Activated B cell treated with CpG ODN at 0.5 μM for 24 hours (primary cell): ENCODE measurements around the gene SHQ1. TPM values are rescaled to one million over a fixed set of nuclear protein-coding genes. Genes with fewer than 3 reads are reported as not detected.

Source experiments
- ATAC-seq: fragments of 200-7000 bp; cut with Tn5 transposase; one replicate; pipeline ENCODE4 v1.10.0; 2021; ENCODE audit warnings: low read depth, mild to moderate bottlenecking, moderate library complexity
- CTCF ChIA-PET: fragments of 350-600 bp; sonication (Branson Sonifier 250); formaldehyde crosslinking; loops from one replicate; lab custom pipeline; 2021; ENCODE audit warnings: antibody characterized with exemption; lab: Charles Lee
- POLR2A ChIA-PET: fragments of 350-600 bp; sonication (Branson Sonifier 250); formaldehyde crosslinking; loops from one replicate; lab custom pipeline; 2021; ENCODE audit warnings: antibody characterized with exemption; lab: Charles Lee
- DNase-seq: peaks from one replicate; pipeline ENCODE4 v3.0.0; 2022
- H3K27ac Mint-ChIP-seq: one replicate; pipeline ENCODE4 v1.8.0; 2020; ENCODE audit warnings: mixed read lengths
- H3K27me3 Mint-ChIP-seq: one replicate; pipeline ENCODE4 v1.8.0; 2021; ENCODE audit warnings: mixed read lengths
- H3K36me3 Mint-ChIP-seq: one replicate; pipeline ENCODE4 v1.8.0; 2021; ENCODE audit warnings: low read depth, mixed read lengths
- H3K4me1 Mint-ChIP-seq: one replicate; pipeline ENCODE4 v1.8.0; 2021; ENCODE audit warnings: mixed read lengths
- H3K4me3 Mint-ChIP-seq: one replicate; pipeline ENCODE4 v1.8.0; 2020; ENCODE audit warnings: mild to moderate bottlenecking, mixed read lengths
- H3K9me3 Mint-ChIP-seq: one replicate; pipeline ENCODE4 v1.8.0; 2020; ENCODE audit warnings: mixed read lengths
- intact Hi-C: fragments of 100-400 bp; cut with micrococcal nuclease; formaldehyde crosslinking; loops from one replicate; pipeline ENCODE4 v1.15.1; 2024
- total RNA-seq: library from RNA; stranded (reverse); gene quantifications from 2 replicates; pipeline ENCODE4 v1.2.3, GENCODE V29; 2022
- TF ChIP-seq, protein P1 (sequence below): fragments of 200-600 bp; IDR thresholded peaks from one replicate; pipeline ENCODE4 v1.8.0; 2022; ENCODE audit warnings: antibody characterized with exemption, mild to moderate bottlenecking

SHQ1 gene
- total RNA-seq, result 21.2 and 25.3 TPM in 2 replicates

DNA sequence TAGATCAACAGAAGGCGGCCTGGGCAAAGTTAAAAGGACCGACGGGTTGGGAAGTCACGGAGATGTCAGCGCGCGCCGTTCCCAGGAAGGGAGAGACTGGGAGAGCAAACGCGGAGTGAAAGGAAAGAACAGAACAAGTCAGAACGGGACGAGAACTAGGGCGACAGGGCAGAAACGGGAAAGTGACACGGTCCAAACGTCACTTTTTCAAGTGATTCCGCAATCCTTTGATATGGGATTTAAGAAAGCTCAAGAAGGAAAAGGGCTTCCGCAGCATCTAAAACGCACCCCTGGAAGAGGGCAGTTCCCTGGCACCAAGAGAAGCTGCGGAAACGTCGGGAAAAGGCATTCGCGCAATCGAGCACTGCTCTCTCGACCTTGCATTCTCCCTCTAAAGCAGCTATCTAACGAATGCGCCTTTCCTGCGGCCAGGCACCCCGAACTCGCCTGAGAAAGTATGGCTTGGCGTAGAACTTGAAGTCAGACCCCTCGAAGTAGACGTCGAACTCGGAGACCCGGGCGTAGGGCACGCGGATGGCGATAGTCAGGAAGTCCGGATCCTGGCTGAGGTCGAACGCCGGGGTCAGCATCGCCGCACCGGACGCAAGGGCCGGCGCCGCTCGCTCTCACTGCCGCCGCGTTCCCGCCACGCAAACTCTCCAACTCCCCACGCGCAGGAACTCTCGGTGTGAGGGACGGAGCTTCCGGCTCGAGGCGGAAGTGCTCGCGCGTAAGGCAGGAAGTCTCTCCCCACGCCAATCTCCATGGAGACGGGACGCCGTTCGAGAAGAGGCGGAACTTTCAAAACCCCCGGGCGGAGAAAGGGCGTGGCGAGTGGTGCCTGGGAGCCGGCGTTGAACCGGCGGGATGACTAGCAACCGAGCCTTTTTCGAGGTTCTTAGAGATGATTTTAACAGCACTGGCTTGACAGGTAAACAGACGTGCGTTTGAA, at the start of gene SHQ1:
Gene SHQ1 (minus strand): TSS at position 695 of the 952 bp plus-strand sequence. CDS start 105 bp downstream, at position 590.
- POLR2A ChIA-PET, result no interaction called here
- Mint-ChIP-seq H3K9me3 (no peaks in the 10 kb centered on the region), H3K36me3 (peaks cover 24% of the 10 kb centered on the region), H3K4me1 (peaks cover 45% of the 10 kb centered on the region), H3K27ac (peak within 1 kb of the TSS; percentile 79), H3K4me3 (peak within 1 kb of the TSS; percentile 92), H3K27me3 (no peaks in the 10 kb centered on the region)
- peak; percentile 95 for ATAC-seq
- intact Hi-C loops, result loop anchor here (1.0 kb wide), 2 partner anchors 149 to 402 kb away; partner anchors contain the start of gene RYBP
- CTCF ChIA-PET, result interaction anchor here (0.6 kb wide), 1 partner anchor 212 kb away, joined by 3 read pairs; no protein-coding TSS in a partner anchor
- TF ChIP-seq, protein P1, sequence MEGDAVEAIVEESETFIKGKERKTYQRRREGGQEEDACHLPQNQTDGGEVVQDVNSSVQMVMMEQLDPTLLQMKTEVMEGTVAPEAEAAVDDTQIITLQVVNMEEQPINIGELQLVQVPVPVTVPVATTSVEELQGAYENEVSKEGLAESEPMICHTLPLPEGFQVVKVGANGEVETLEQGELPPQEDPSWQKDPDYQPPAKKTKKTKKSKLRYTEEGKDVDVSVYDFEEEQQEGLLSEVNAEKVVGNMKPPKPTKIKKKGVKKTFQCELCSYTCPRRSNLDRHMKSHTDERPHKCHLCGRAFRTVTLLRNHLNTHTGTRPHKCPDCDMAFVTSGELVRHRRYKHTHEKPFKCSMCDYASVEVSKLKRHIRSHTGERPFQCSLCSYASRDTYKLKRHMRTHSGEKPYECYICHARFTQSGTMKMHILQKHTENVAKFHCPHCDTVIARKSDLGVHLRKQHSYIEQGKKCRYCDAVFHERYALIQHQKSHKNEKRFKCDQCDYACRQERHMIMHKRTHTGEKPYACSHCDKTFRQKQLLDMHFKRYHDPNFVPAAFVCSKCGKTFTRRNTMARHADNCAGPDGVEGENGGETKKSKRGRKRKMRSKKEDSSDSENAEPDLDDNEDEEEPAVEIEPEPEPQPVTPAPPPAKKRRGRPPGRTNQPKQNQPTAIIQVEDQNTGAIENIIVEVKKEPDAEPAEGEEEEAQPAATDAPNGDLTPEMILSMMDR, result no peak
- DNase-seq, result peak; percentile 84

DNA sequence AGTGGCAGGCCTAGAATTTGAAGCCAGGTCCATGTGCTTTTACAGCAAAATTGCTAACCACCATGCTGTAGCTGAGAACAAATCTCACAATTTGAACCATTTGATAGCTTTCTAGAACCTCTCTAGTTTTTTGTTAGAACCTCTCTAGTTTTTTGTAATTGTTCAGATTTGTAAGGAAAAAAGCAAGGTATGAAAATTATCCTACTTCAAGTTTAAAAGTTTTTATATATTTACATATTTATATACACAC, 49.4 kb upstream of the SHQ1 start:
- ChIA-PET POLR2A (no interaction called here), CTCF (no interaction called here)
- ATAC-seq (no peak), DNase-seq (no peak)
- intact Hi-C loops, result no loop called here
- Mint-ChIP-seq H3K9me3 (peaks cover 2% of the 10 kb centered on the region), H3K4me1 (no peaks in the 10 kb centered on the region), H3K4me3 (no peak overlapping the region), H3K27ac (no peak overlapping the region), H3K27me3 (peaks cover 18% of the 10 kb centered on the region), H3K36me3 (no peaks in the 10 kb centered on the region)
- TF ChIP-seq, protein P1, result no peak

DNA sequence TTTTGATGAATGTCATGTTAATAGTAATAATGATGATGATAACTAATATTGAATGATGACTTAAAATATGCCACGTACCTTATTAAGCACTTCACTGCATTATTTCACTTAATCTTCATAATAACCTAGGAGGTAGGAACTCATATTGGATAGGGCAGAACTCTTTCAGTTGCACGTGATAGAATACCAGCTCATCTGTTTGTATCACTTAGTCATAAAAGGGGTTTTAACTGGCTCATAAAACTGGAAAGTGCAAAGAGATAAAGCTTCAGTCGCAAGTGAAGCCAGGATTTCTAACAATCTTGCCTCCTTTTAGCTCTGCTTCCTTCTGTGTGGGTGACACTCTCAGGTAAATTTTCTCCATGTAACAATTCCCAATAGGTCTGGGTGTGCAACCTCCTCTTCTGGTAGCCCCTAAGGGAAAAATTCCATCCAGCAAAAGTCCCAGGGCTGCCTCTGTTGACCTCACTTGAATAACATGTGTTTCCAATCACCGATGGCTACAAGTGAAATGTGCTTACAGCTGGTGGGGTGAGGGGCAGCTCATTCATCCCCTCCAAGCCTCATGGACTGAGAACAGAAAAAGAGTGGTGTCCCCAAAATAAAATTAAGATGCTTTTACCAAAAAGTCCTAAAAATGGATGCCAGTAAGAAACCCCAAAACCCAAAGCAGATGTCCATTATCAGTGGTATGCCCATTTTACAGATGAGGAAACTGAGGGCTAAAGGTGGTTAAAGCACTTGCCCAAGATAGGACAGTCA, 48.9 kb upstream of the SHQ1 start:
- POLR2A ChIA-PET, result no interaction called here
- intact Hi-C loops, result no loop called here
- H3K36me3 Mint-ChIP-seq, result no peaks in the 10 kb centered on the region
- H3K4me1 Mint-ChIP-seq, result no peaks in the 10 kb centered on the region
- peaks cover 2% of the 10 kb centered on the region for H3K9me3 Mint-ChIP-seq
- no peak overlapping the region for H3K27ac Mint-ChIP-seq
- TF ChIP-seq, protein P1, result no peak
- no peak for ATAC-seq
- no peak for DNase-seq
- CTCF ChIA-PET, result no interaction called here
- no peak overlapping the region for H3K4me3 Mint-ChIP-seq
- peaks cover 21% of the 10 kb centered on the region for H3K27me3 Mint-ChIP-seq

DNA sequence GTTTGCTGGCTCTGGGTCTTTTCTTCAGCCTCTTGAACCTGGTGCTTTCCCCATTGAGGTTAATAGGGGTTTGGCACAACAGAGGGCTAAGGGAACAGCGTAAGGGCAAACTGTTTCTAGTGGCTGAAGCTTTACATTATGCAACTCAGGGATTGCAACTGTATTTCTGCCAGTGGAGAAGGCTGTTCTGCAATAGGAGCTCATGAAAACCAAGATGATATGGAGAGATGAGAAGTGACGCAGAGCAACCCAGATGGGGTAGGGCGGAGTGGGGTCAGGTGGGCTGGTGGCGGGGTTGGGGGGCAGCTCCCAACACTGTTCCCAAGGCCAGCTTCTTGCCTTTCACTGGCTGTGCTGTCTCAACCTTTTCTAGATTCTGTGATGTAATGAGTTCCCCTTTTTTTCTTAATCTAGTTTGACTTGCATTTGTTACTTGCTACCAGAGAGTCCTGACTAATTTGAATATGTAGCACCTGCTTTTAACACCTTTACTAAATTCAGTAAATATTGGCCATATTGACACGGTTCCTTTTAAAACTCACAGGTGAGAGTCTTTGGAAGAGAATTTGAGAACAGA, 46.8 kb upstream of the SHQ1 start:
- Mint-ChIP-seq H3K27me3 (peaks cover 37% of the 10 kb centered on the region), H3K36me3 (no peaks in the 10 kb centered on the region), H3K9me3 (no peaks in the 10 kb centered on the region), H3K27ac (no peak overlapping the region), H3K4me1 (no peaks in the 10 kb centered on the region), H3K4me3 (no peak overlapping the region)
- ChIA-PET CTCF (no interaction called here), POLR2A (no interaction called here)
- no peak for DNase-seq
- ATAC-seq, result no peak
- TF ChIP-seq, protein P1, result no peak
- intact Hi-C loops, result no loop called here

DNA sequence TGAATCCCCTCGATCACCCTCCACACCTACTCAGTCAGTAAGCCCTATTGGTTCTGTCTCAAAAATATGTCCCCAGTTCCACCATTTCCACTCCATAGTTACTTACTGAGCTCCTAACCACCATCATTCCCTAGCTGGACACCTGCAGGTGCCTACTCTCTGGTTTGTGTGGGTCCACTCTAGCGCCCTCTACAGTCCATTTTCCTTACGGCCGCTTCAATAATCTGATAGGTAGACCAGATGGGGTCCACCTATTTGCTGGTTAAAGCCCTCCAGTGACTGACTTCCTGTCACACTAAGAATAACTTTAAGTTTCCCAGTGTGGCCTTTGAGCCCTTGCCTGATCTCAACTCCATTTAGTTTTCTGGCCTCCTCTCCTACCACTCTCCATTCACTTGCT, 44.6 kb upstream of the SHQ1 start:
- H3K27ac Mint-ChIP-seq, result no peak overlapping the region
- intact Hi-C loops, result no loop called here
- TF ChIP-seq, protein P1, result no peak
- H3K27me3 Mint-ChIP-seq, result peaks cover 47% of the 10 kb centered on the region
- H3K36me3 Mint-ChIP-seq, result no peaks in the 10 kb centered on the region
- H3K4me3 Mint-ChIP-seq, result no peak overlapping the region
- ATAC-seq (no peak), DNase-seq (no peak)
- ChIA-PET CTCF (no interaction called here), POLR2A (no interaction called here)
- peaks cover 4% of the 10 kb centered on the region for H3K4me1 Mint-ChIP-seq
- H3K9me3 Mint-ChIP-seq, result no peaks in the 10 kb centered on the region
